Nephron progenitor cell (in vitro differentiated cells): Measurements from ENCODE around the gene IDUA.

ENCODE experiments used
- DNase-seq: peaks from one replicate; pipeline ENCODE4 v3.0.0; 2021
- H3K27ac Mint-ChIP-seq: 2 replicates; pipeline ENCODE4 v1.8.0; 2021; ENCODE audit warnings: mild to moderate bottlenecking, moderate library complexity, mixed read lengths
- H3K27me3 Mint-ChIP-seq: 2 replicates; pipeline ENCODE4 v1.8.0; 2021; ENCODE audit warnings: mild to moderate bottlenecking, low read depth, mixed read lengths; ENCODE audit not compliant: poor library complexity
- H3K36me3 Mint-ChIP-seq: 2 replicates; pipeline ENCODE4 v1.8.0; 2021; ENCODE audit warnings: low read depth, mixed read lengths
- H3K4me1 Mint-ChIP-seq: 2 replicates; pipeline ENCODE4 v1.8.0; 2021; ENCODE audit warnings: mixed read lengths
- H3K4me3 Mint-ChIP-seq: 2 replicates; pipeline ENCODE4 v1.8.0; 2021; ENCODE audit warnings: mild to moderate bottlenecking, moderate library complexity, mixed read lengths
- H3K9me3 Mint-ChIP-seq: 2 replicates; pipeline ENCODE4 v1.8.0; 2021; ENCODE audit warnings: mild to moderate bottlenecking, moderate library complexity, mixed read lengths
- TF ChIP-seq, protein P1 (sequence below): fragments of 200-600 bp; sonication (generic); IDR thresholded peaks from 2 replicates; pipeline ENCODE4 v1.5.0; 2021; ENCODE audit warnings: antibody characterized with exemption

Gene IDUA

DNA sequence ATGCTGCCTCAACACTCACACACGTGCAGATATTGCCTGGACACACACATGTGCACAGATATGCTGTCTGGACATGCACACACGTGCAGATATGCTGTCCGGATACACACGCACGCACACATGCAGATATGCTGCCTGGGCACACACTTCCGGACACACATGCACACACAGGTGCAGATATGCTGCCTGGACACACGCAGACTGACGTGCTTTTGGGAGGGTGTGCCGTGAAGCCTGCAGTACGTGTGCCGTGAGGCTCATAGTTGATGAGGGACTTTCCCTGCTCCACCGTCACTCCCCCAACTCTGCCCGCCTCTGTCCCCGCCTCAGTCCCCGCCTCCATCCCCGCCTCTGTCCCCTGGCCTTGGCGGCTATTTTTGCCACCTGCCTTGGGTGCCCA lies 39.3 kb downstream of the IDUA start:
- peak; percentile 47 for DNase-seq

DNA sequence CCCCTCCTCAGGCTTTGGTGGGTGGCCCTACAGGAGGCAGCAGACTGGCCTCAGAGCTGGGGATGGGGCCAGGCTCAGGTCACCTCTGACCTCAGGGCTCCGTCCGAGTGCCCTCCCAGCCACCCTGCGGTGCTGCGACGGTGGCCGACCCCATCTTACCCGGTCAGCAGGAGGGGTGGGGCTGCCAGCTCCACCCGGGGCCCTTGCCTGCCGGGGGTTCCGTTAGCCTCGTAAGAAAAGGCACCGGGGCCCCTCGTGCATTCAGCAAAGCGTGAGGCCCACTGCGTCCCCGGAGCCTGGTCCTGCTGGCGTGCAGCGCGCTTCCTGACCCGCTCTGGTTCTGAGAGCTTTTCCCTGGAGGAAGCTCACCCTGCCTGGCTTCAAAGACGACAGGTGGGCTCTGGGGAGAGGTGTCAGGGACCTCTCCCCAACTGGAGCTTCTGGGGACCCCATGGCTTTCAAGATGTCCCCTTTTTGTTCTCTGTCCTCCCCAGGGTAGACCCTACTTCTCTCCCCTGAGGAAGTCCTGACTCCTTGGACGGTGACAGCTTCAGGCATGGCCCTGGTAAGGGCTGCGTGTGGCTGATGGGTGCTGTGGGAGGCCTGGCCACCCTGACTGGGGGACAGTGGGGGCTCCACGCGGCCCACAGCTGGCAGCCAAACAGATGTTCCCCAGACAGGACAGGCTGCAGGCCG lies 40.5 kb downstream of the IDUA start:
- Mint-ChIP-seq H3K27ac (no peak overlapping the region), H3K27me3 (no peaks in the 10 kb centered on the region), H3K4me3 (no peak overlapping the region), H3K9me3 (no peaks in the 10 kb centered on the region), H3K4me1 (peaks cover 30% of the 10 kb centered on the region), H3K36me3 (peaks cover 14% of the 10 kb centered on the region)
- DNase-seq: no peak
- TF ChIP-seq, protein P1, sequence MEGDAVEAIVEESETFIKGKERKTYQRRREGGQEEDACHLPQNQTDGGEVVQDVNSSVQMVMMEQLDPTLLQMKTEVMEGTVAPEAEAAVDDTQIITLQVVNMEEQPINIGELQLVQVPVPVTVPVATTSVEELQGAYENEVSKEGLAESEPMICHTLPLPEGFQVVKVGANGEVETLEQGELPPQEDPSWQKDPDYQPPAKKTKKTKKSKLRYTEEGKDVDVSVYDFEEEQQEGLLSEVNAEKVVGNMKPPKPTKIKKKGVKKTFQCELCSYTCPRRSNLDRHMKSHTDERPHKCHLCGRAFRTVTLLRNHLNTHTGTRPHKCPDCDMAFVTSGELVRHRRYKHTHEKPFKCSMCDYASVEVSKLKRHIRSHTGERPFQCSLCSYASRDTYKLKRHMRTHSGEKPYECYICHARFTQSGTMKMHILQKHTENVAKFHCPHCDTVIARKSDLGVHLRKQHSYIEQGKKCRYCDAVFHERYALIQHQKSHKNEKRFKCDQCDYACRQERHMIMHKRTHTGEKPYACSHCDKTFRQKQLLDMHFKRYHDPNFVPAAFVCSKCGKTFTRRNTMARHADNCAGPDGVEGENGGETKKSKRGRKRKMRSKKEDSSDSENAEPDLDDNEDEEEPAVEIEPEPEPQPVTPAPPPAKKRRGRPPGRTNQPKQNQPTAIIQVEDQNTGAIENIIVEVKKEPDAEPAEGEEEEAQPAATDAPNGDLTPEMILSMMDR: no peak

More for the DNA sequence above, 39.3 kb downstream of the IDUA start:
- Mint-ChIP-seq H3K27me3 (no peaks in the 10 kb centered on the region), H3K9me3 (no peaks in the 10 kb centered on the region), H3K27ac (no peak overlapping the region), H3K36me3 (peaks cover 14% of the 10 kb centered on the region), H3K4me3 (no peak overlapping the region), H3K4me1 (peaks cover 37% of the 10 kb centered on the region)
- TF ChIP-seq, protein P1: no peak

DNA sequence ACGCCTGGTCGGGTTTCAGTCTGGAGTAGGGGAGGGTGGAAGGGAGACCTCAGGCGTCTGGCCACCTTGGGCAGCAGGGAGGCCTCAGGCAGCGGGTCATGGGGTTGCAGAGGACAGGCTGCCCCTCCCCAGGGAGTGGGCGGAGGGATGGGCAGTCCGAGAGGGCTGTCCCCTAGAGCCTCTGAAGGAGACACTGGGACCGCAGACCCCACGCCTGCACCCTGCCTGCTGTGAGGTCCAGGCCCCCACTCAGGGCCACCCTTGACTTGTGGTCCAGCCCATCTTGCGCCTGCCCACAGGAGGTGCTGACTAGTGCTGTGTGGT lies 41.0 kb downstream of the IDUA start:
- Mint-ChIP-seq H3K27ac (no peak overlapping the region), H3K4me1 (peaks cover 30% of the 10 kb centered on the region), H3K36me3 (peaks cover 14% of the 10 kb centered on the region), H3K27me3 (no peaks in the 10 kb centered on the region), H3K9me3 (no peaks in the 10 kb centered on the region), H3K4me3 (no peak overlapping the region)
- no peak for DNase-seq
- TF ChIP-seq, protein P1: no peak

DNA sequence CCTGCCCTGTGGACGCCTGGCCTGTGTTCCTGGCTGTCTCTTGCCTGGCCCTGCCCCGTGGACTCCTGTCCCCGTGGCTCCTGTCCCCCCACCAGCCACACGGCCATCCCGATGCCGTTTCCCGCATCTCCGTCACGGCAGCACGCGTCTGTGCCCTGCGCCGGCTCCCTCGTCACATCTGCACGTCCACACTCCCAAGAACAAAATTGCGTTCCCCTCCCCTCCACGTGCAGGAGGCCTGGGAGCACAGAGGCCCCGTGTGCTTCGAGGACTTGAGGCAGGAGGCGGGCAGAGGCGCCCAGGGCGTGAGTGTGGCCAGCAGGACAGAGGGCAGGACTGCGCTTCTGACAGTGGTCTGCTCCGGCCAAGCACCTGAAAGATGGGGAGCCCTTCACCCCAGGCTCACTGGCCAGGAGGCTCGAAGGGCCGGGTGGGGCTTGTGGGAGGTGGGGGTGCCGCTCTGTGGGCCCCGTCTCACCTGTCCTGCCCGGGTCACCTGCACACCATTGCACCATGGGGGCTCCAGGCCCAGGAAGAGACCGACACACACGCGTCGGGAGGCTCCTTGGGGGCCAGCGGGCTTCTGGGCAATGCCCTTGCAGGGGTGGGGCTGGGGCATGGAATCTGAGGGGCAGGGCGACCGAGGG lies 41.9 kb downstream of the IDUA start:
- Mint-ChIP-seq H3K4me1 (peaks cover 31% of the 10 kb centered on the region), H3K9me3 (no peaks in the 10 kb centered on the region), H3K27me3 (no peaks in the 10 kb centered on the region), H3K27ac (no peak overlapping the region), H3K36me3 (peaks cover 14% of the 10 kb centered on the region), H3K4me3 (no peak overlapping the region)
- DNase-seq: no peak
- TF ChIP-seq, protein P1: no peak

DNA sequence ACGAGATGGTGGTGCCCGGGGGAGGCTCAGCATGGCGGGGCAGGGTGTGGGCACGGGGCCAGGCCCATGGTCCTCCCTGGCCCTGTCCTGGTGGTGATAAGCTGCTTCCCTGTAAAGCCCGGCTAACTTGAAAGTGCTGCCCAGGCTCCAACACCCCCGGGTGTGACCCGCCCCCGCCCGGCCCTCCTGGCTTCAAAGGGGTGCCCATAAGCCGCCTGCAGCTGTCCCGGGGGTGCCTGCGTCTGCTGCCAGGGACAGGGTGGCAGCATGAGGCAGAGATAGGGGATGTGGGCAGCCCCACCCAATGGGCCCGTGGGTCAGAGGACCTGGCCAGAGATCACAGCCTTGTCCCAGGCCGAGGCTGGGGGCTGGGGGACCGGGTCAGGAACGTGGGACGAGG lies 42.7 kb downstream of the IDUA start:
- no peak overlapping the region for H3K27ac Mint-ChIP-seq
- no peaks in the 10 kb centered on the region for H3K9me3 Mint-ChIP-seq
- H3K4me1 Mint-ChIP-seq: peaks cover 35% of the 10 kb centered on the region
- TF ChIP-seq, protein P1: no peak
- H3K36me3 Mint-ChIP-seq: peaks cover 14% of the 10 kb centered on the region
- no peak for DNase-seq
- no peaks in the 10 kb centered on the region for H3K27me3 Mint-ChIP-seq
- no peak overlapping the region for H3K4me3 Mint-ChIP-seq

DNA sequence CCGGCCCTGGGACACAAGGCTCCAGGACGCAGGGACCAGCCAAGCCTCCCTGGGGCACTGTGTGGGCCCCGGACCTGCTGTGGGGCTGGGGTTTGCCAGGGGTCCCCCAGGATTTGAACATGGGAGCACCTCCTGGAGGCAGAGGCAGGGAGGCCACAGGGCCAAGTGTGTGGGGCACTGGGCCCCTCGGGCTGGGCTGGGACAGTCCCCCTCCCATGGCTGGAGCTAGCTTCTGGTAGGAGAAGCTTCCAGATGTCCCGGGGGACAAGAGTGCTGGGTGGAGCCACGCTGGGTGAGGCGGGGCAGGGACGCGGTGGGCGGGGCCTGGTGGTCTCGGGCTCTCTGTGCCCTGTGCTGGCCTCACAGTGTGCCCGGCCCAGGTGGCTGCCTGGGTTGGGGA lies 43.2 kb downstream of the IDUA start:
- no peaks in the 10 kb centered on the region for H3K27me3 Mint-ChIP-seq
- H3K36me3 Mint-ChIP-seq: peaks cover 12% of the 10 kb centered on the region
- no peaks in the 10 kb centered on the region for H3K9me3 Mint-ChIP-seq
- H3K27ac Mint-ChIP-seq: no peak overlapping the region
- peak; percentile 54 for DNase-seq
- H3K4me3 Mint-ChIP-seq: no peak overlapping the region
- TF ChIP-seq, protein P1: no peak
- peaks cover 35% of the 10 kb centered on the region for H3K4me1 Mint-ChIP-seq
